ENCODE data around the gene RALB.
"Not testable (repeated sequence)": the region's sequence is repeated elsewhere in the genome, so short reads cannot be mapped to it uniquely, and the experiment has no call there.

Gene RALB

DNA sequence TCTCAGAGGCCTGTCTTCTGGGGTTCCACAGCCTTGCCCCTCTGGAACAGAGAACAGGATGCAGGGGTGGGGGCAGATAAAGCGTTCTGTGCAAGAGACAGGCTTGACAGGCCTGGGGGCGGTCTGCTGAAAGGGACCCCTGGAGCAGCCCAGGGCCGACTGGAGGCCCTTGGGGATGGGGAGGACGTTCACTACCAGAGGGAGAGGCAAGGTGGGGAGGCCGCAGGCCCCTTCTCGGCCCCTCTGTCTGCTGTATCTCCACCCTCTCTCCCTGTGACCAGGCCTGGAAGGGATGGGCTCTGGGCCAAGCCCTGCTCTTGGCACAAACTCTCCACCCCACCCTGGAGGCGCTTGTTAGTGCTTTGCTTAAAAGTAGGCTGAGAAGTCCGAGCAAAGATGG lies 66.0 kb downstream of the RALB start:
- no peak for DNase-seq

GRCh38 chr2:120319123-120319522 lies 66.5 kb downstream of the RALB start:
- no peak for DNase-seq

- DNase-seq: no peak
Measured at GRCh38 chr2:120319686-120320317, 67.2 kb downstream of the RALB start.

- no peak for DNase-seq
Measured at GRCh38 chr2:120320318-120320851, 67.7 kb downstream of the RALB start.

GRCh38 chr2:120320887-120321556 lies 68.4 kb downstream of the RALB start:
- not testable (repeated sequence) for DNase-seq

GRCh38 chr2:120321721-120322284 lies 69.2 kb downstream of the RALB start:
- no peak for DNase-seq

DNA sequence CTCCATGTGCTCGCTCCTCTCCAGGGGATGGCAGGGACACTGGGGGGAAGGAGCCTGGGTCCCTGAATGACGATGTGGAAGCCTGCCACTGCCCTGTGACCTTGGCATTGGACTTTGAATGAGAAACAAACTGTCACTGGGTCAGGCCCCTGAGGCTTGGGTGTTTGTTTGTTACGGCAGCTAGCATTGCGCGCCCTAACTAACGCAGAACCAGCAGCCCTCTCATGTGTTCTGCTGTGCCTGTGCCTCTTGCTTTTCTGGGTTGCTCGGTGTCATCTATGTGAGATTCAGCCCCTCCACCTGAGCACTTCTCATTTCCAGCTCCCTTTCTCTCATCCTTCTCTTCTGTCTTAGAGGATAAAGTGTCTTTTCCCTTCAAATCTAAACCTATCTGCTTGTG lies 69.7 kb downstream of the RALB start:
- no peak for DNase-seq

- DNase-seq: no peak
Measured at GRCh38 chr2:120323214-120323613, 70.6 kb downstream of the RALB start.

DNA sequence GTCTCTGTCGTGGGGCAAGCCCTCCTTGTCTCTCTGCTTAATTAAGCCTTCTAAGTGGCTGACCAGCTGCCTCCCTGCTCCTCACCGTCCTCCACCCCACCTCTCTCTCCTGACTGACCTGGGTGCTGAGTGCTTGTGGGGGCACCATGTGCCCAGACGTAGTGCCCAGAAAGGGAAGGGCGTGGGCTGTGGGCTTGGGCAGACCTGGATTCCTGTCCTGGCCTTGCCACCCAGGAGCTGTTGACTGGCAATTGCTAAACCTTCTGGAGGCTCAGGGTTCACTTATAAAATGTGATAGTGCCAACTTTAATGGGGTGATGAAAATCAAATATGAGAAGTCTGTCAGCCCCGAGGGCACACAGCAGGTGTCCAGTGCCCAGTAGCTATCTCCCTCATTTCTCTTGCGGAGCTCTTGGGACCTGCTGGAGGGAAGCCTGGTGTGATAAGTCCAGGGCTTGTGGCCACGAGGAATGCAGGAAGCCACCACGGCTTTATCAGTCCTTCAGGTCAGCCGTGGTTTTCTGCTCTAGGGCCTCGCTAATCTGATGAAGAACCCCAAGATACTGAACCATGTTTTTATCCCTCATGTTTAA lies 71.3 kb downstream of the RALB start:
- no peak for DNase-seq

- DNase-seq: no peak
Measured at GRCh38 chr2:120324933-120325332, 72.3 kb downstream of the RALB start.

- DNase-seq: no peak
Measured at GRCh38 chr2:120326066-120326465, 73.4 kb downstream of the RALB start.

DNA sequence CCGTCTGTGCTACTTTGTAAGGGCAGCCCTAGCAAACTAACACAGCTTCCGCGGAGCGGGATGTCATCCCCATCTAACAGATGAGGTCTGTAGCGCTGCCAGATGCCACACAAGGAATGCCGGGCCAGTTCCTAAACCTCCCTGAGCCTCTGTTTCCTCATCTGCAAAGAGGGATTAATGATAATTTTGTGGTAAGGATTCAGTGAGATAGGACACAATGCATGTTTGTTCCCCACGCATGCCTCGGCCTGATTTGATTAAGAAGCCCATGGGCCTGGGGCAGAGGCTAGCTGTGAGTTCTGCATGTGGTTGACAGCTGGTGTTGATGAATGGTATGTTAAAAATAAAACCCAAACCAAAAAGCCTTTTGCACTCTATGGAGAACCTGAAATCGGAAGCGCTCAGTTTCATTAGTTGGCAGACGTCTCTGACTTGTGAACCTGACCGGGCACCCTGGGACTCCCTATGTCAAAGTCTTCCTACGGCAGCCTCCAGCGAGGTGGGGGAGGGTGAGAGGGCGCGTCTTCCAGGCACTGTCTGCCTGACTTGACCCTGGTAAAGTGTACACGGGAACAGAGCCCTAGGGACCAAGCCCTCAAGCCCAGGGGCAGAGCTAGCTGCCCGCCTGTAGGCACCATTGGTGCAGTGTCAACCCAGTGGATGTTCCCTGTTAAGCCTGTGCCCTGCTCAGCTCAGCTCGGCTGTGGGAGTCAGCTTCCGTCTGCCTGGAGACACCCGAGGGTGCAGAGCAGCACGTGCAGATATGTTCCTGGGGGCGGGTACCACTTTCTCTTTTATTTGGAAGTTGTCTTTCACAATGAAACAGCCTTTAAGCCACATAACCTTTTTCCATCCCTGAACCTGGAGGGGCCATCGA lies 78.5 kb downstream of the RALB start:
- no peak for DNase-seq

DNA sequence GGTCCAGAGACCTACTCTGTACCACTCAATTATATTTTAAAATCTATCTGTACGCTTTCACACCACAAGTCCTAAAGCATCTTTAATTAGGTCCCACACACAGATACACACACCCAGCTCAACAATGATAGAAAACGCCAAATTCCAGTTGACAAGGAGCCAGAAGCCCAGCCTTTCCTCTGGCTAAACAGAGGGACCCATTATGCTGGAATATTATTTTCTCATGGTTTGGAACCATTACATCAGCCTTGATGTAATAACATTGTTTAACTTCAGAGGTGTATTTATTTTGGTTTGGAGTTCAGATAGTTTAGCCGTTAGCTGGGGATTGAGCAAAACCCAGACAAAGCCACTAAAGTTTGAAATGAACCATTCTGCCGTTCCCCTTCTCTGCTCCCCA lies 79.3 kb downstream of the RALB start:
- no peak for DNase-seq

DNA sequence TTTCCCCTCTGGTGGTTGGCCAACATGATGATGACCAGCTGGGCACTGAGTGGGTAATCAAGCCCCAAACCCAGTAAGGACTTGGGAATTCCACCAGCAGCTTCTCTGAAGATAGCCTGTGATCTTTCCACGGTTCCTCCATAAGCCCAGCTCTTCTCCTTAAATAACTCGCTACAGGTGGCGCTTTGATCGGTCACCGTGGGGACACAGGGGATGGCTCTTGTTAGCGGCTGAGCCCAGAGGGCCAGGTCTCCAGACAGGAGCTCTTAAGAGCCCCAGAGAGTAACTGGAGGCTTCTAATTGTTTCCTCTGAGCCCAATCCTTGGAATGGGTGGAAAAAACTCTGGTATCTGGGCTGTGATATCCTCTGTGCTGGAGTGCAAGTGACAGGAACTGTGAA lies 79.7 kb downstream of the RALB start:
- DNase-seq: no peak

- no peak for DNase-seq
Measured at GRCh38 chr2:120334068-120334467, 81.4 kb downstream of the RALB start.

DNA sequence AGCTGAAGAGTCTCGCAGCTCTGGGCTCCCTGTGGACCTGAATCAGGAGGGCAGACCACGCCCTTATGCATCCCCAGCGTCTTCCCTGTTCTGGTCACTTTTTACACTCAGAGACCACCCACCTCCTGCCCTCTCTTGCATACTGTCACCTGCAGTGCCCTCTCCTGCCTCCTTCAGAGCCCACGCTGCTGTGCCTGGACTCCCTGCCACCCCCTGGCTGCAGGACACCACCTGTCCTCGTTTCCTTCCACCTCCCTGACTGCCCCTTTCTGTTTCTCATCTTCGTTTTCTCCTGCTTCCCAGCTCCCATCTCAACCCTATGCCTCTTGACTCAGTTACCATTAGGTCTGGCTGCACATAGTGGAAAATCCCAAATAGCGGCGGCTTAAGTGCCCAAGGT lies 84.1 kb downstream of the RALB start:
- no peak for DNase-seq

DNA sequence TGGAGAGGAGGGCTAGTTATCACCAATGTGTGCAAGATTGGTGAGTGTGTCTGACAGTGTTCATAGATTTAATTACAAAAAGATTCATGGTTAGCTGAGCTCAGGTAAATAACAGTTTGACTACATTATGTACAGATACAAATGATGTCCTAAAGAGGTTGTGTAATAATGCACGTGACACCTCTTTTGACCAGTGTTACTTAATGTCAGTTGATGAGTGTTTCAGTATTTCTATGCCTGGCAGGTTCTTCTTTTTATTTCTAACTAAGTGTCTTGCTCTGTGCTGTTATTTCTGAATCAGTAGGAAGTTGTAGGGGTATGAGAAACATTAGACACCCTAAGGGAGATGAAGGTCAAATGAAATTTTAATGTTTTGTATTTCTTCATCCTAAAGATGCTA lies 85.4 kb downstream of the RALB start:
- DNase-seq: no peak

DNA sequence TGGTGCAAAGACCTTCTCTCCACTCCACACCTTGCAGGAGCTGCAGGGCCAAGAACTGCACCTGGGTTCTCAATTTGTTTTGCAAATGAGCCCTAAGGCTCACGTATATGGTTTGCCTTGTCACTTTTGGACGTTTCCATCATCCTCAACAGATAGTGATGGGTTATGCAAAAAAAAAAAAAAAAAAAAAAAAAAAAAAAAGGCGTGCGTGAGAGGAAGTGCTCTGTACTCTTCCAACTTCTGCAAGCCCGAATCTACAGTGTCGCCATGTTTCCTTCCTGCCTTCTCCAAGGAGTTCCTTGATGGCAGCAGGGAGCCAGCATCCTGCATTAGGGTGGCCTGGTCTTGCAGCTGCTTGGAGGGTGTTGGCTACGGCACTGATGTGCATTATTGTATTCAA lies 89.3 kb downstream of the RALB start:
- DNase-seq: no peak

DNA sequence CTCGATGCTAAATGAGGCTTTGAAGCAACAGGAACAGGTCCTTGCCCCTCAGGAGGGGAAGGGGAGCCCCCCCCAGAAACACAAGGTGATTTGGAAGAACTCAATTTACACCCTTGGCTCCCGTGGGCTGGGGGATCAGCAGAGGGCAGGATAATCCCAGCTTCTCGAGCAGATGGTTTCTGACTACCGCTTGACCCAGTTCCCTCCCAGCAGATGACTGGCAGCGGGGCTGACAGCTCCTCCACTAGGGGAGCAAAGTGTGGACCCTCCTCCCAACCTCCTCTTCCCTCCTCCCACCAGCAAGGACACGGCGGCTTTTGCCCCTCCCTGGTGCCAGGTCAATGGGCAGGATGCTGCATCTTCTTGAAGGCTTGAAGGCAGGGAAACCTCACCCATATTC lies 89.8 kb downstream of the RALB start:
- no peak for DNase-seq

- no peak for DNase-seq
Measured at GRCh38 chr2:120343100-120343432, 90.4 kb downstream of the RALB start.

- DNase-seq: peak; percentile 57
Measured at GRCh38 chr2:120343433-120344105, 90.9 kb downstream of the RALB start.

All from activated naive CD4-positive, alpha-beta T cell treated with Interleukin-2 at 50 U/mL for 16 hours (primary cell).